IPS-18a (cell line): ENCODE results near the gene MTMR4.
"Not testable (repeated sequence)": the region's sequence is repeated elsewhere in the genome, so short reads cannot be mapped to it uniquely, and the experiment has no call there.

Experiments
- H3K27ac ChIP-seq: one replicate; pipeline ENCODE4 v1.5.1; 2013; ENCODE audit warnings: low read length
- H3K27me3 ChIP-seq: one replicate; pipeline ENCODE4 v1.6.1; 2013; ENCODE audit warnings: mild to moderate bottlenecking, low read length; ENCODE audit not compliant: control insufficient read depth, insufficient read depth
- H3K36me3 ChIP-seq: one replicate; pipeline ENCODE4 v1.6.1; 2013; ENCODE audit warnings: low read depth, low read length; ENCODE audit not compliant: control insufficient read depth
- H3K4me1 ChIP-seq: one replicate; pipeline ENCODE4 v1.6.1; 2013; ENCODE audit warnings: low read depth, low read length; ENCODE audit not compliant: control insufficient read depth
- H3K4me3 ChIP-seq: one replicate; pipeline ENCODE4 v1.5.1; 2013; ENCODE audit warnings: low read length
- H3K9ac ChIP-seq: one replicate; pipeline ENCODE4 v1.6.1; 2013; ENCODE audit warnings: mild to moderate bottlenecking, low read length, moderate library complexity
- H3K9me3 ChIP-seq: one replicate; pipeline ENCODE4 v1.6.1; 2013; ENCODE audit warnings: low read depth, low read length; ENCODE audit not compliant: control insufficient read depth

Gene MTMR4

DNA sequence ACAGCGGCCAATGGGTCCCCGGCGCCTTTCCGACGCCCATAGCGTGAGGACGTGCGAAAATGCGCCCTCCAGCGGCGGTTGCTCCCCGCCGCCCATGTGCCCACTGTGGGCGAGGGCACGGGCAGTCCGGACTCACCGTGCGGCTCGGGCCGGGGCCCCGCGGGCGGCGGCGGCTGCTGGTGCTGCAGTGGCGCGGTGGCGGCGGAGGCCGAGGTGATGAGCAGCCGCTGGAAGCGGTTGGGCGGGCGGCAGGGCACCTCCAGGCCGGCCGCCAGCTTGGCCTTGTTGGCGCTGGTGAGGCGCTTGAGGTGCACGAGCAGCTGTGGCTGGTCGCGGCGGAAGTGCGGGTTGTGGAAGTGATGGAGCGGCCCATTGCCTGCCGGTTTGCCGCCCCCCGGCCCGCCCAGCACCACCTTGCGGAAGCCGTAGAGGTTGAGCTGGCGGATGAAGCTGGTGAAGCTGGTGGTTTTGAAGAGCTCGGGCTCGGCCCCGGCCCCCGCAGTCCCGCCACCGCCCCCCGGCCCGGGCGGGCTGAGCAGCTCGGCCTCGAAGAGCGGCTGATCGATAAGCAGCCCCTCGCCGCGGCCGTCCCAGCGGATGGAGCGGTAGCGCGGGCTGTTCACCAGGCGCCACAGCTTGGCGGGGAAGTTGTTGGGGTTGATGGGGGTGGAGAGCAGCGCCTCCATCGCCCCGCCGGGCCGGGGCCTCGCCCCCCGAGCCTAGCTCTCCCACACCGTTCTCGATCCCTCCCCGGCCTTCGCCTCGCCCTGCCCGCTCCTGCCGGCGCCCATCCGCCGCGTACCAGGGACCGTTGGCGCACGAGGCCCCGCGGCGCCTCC is 26.6 kb downstream of the MTMR4 start, which contains the start of gene HSF5:
TSS of gene HSF5 (minus strand) at position 820 of the 839 bp plus-strand sequence. CDS start at position 686, 134 bp downstream.
- Histone ChIP-seq H3K27me3 (no peaks in the 10 kb centered on the region), H3K9me3 (no peaks in the 10 kb centered on the region), H3K4me3 (no peak within 1 kb of the TSS), H3K9ac (no peak within 1 kb of the TSS), H3K4me1 (no peaks in the 10 kb centered on the region), H3K36me3 (peaks cover 26% of the 10 kb centered on the region), H3K27ac (no peak within 1 kb of the TSS)

- Histone ChIP-seq H3K36me3 (peaks cover 2% of the 10 kb centered on the region), H3K4me1 (no peaks in the 10 kb centered on the region), H3K27me3 (no peaks in the 10 kb centered on the region), H3K9ac (no peak overlapping the region), H3K9me3 (no peaks in the 10 kb centered on the region), H3K27ac (no peak overlapping the region), H3K4me3 (no peak overlapping the region)
Measured at GRCh38 chr17:58484600-58484999, 29.8 kb downstream of the MTMR4 start.

DNA sequence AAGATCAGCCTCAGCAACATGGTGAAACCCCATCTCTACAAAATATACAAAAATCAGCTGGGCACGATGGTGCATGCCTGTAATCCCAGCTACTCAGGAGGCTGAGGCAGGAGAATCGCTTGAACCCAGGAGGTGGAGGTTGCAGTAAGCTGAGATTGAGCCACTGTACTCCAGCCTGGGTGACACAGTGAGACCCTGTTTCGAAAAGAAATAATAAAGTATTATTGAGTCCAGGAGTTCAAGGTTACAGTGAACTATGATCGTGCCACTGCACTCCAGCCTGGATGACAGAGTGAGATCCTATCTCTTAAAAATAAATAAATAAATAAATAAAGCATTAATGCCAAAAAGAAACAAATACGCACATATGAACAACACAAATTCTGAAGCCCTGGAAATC is 32.6 kb downstream of the MTMR4 start:
- H3K9me3 ChIP-seq, H3K27me3 ChIP-seq, H3K4me1 ChIP-seq, H3K4me3 ChIP-seq, H3K36me3 ChIP-seq, H3K9ac ChIP-seq, H3K27ac ChIP-seq: not testable (repeated sequence)

DNA sequence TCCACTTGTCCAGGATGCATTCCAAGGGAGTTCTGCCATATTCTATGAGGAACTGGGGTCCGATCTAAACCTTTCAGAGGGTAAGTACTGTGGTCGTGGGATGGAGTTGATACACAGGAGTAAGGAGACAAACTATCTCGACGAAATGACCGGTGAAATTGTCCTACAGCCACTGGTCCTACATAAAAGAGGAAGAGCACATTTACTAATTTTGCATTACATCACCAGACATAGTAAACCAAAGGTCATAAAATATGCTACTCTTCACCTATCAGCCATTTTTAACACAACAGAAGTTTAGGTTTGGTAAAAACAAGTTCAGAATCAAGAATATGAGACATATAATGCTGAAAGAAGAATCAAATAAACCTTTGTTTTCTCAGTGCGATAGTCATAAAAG is 34.3 kb downstream of the MTMR4 start:
- H3K27me3 ChIP-seq, result no peaks in the 10 kb centered on the region
- no peaks in the 10 kb centered on the region for H3K4me1 ChIP-seq
- H3K9ac ChIP-seq, result no peak overlapping the region

GRCh38 chr17:58476812-58477211 is 37.6 kb downstream of the MTMR4 start:
- H3K36me3 ChIP-seq, result no peaks in the 10 kb centered on the region
- no peak overlapping the region for H3K9ac ChIP-seq
- H3K27ac ChIP-seq, result no peak overlapping the region
- H3K4me3 ChIP-seq, result no peak overlapping the region
- no peaks in the 10 kb centered on the region for H3K9me3 ChIP-seq
- H3K4me1 ChIP-seq, result no peaks in the 10 kb centered on the region
- no peaks in the 10 kb centered on the region for H3K27me3 ChIP-seq

More for the DNA sequence above, 34.3 kb downstream of the MTMR4 start:
- no peaks in the 10 kb centered on the region for H3K36me3 ChIP-seq
- no peaks in the 10 kb centered on the region for H3K9me3 ChIP-seq
- H3K27ac ChIP-seq, result no peak overlapping the region
- H3K4me3 ChIP-seq, result no peak overlapping the region

DNA sequence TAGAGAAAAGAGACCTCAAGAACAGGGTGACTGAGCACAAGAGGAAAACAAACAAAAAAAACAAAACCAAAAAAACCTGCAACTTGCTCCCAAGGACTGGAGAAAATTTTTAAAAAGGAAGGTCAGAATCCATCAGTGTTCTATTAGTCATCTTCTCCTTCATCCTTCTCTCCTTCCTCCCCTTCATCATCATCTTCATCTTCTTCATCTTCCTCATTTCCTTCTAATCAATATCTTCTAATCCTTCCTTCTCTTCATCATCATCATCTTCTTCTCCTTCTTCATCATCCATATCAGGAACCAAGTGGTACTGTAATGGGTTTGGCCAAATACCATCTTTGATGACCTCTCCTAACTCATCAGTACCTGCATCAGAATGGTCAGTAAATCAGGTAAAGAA is 38.5 kb downstream of the MTMR4 start:
- Histone ChIP-seq H3K27me3 (no peaks in the 10 kb centered on the region), H3K9me3 (no peaks in the 10 kb centered on the region), H3K4me3 (no peak overlapping the region), H3K9ac (no peak overlapping the region), H3K27ac (no peak overlapping the region), H3K36me3 (no peaks in the 10 kb centered on the region), H3K4me1 (no peaks in the 10 kb centered on the region)

DNA sequence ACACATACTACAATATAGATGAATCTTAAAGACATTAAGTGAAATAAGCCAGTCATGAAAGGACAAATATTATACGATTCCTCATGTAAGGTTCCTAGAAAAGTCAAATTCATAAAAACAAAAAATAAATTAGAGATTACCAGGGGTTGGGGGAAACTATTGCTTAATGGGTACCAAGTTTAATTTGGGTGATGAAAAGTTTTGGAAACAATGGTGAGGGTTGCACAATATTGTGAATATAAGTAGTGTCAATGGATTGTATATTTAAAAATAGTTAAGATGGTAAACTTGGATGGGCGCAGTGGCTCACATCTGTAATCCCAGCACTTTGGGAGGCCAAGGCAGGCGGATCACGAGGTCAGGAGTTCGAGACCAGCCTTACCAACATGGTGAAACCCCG is 44.1 kb downstream of the MTMR4 start:
- no peaks in the 10 kb centered on the region for H3K36me3 ChIP-seq
- H3K4me3 ChIP-seq, result no peak overlapping the region
- H3K9ac ChIP-seq, result no peak overlapping the region
- H3K27me3 ChIP-seq, result no peaks in the 10 kb centered on the region
- H3K27ac ChIP-seq, result no peak overlapping the region
- no peaks in the 10 kb centered on the region for H3K4me1 ChIP-seq
- no peaks in the 10 kb centered on the region for H3K9me3 ChIP-seq

DNA sequence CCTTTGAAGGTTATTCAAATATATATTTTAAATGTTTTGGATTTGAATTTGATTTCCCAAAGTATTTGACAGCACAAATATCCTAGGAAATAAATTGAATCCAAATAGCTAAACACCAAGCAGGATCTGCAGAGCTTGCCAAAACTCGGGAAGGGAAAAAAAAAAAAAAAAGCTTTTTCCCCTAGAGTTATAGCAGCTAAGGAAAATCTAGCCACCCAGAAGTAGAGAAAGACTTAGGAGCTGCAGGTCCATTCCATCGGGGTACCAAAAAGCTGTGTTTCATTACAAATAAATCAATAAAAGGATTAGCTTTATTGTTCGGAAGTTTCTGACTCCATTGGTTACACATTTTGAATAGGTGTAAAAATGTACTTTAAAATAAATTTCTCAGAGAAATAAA is 45.5 kb downstream of the MTMR4 start:
- no peaks in the 10 kb centered on the region for H3K36me3 ChIP-seq
- H3K27ac ChIP-seq, result no peak overlapping the region
- H3K9ac ChIP-seq, result no peak overlapping the region
- H3K9me3 ChIP-seq, result no peaks in the 10 kb centered on the region
- H3K4me3 ChIP-seq, result no peak overlapping the region
- no peaks in the 10 kb centered on the region for H3K27me3 ChIP-seq
- H3K4me1 ChIP-seq, result no peaks in the 10 kb centered on the region

DNA sequence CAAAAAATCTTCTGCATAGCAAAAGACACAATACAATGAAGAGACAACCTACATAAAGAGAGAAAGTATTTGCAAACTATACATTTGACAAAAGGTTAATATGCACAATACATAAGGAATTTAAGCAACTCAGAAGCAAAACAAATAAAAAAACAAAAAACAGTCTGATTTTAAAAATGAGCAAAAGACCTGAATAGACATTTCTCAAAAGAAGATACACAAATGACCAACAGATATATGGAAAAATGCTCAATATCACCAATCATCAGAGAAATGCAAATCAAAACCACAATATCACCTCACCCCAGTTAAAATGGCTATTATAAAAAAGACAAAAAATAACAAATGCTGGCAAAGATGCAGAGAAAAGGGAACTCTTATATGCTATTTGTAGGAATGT is 58.9 kb downstream of the MTMR4 start:
- Histone ChIP-seq H3K4me1 (no peaks in the 10 kb centered on the region), H3K27me3 (no peaks in the 10 kb centered on the region), H3K4me3 (no peak overlapping the region)

GRCh38 chr17:58452738-58453137 is 61.7 kb downstream of the MTMR4 start:
- H3K36me3 ChIP-seq, result no peaks in the 10 kb centered on the region

More for the DNA sequence above, 58.9 kb downstream of the MTMR4 start:
- Histone ChIP-seq H3K9me3 (no peaks in the 10 kb centered on the region), H3K36me3 (no peaks in the 10 kb centered on the region), H3K9ac (no peak overlapping the region), H3K27ac (no peak overlapping the region)

GRCh38 chr17:58447039-58447975 is 67.1 kb downstream of the MTMR4 start:
- Histone ChIP-seq H3K36me3 (no peaks in the 10 kb centered on the region), H3K9me3 (no peaks in the 10 kb centered on the region), H3K27ac (no peak overlapping the region), H3K9ac (no peak overlapping the region), H3K27me3 (no peaks in the 10 kb centered on the region), H3K4me3 (no peak overlapping the region), H3K4me1 (peaks cover 3% of the 10 kb centered on the region)

More at GRCh38 chr17:58452738-58453137, 61.7 kb downstream of the MTMR4 start:
- H3K9me3 ChIP-seq, result no peaks in the 10 kb centered on the region
- no peak overlapping the region for H3K9ac ChIP-seq
- no peaks in the 10 kb centered on the region for H3K27me3 ChIP-seq
- no peak overlapping the region for H3K4me3 ChIP-seq
- H3K27ac ChIP-seq, result no peak overlapping the region
- H3K4me1 ChIP-seq, result no peaks in the 10 kb centered on the region
